ENCODE measurements around the gene SORCS1. TPM values are rescaled to one million over a fixed set of nuclear protein-coding genes. Genes with fewer than 3 reads are reported as not detected.

The SORCS1 gene
- total RNA-seq, 1 donor from 2014 or later = not detected

GRCh38 chr10:106903180-106903579 is 261.3 kb downstream of the SORCS1 start:
- intact Hi-C loops (cut with micrococcal nuclease) = no loop called here

DNA sequence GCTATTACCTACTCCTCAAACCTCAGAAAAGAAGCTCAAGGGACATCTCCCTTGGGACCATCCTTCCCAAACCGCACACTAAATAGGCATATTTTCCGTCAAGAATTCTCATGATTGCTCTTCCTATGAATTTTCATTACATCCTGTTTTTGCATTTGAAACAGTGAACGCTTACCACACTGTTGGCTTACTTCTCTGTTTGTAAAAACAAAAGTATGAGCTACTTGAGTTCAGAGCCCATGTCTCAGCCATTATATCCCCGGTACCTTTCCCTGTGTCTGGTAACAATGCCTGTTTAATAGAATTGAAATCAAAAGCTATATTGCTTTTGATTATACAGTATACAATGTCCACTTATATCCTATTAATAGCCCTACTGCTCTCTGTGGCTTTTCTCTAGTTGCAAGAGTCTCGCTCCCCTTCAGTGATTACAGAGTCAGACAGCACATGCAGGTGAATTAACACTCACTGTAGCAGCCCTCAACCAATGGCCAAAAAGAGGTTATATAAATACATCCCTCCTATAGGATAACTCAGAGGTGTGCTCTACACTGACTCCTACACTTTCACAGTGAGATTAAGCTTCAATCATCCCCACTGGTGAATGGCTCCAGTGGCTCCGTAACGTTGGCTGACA is 264.4 kb downstream of the SORCS1 start:
- intact Hi-C loops (cut with micrococcal nuclease) = no loop called here

DNA sequence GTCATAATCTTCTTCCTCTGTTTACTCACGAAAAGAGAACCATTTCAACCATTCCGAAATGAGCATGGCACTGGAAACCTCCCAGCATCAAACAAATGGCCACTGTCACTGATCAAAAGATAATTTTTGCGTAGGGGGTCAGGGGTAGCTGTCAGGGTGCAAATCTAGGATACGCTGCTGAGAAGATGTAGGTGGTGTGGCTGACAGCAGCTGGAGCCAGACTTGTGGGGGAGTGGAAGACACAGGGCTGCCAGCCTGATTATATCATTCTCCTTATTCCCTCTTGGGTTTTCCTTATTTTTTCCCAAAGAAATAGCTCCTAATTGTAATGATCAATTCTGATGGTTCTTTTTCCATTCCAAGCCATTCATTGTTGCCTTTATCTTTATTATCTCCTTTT is 266.1 kb downstream of the SORCS1 start:
- intact Hi-C loops (cut with micrococcal nuclease) = no loop called here

DNA sequence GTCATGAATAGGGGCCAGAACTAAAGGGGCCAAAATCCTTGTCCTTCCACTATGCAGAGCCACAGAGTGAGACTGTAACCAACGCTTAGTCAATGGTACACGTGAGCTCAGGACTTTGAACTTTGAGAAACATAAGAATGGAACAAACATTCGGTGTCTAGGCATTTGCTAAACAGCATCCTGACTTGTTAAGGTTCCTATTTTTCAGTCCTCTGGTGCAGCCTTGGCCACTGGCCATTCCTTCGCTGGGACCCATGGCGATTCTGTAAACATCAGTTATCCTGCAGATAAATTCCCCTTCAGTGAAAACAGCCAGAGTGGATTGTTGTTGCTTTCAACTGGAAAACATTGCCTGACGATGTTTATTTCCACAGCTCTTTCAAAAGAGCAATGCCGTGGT is 266.8 kb downstream of the SORCS1 start:
- intact Hi-C loops (cut with micrococcal nuclease) = no loop called here

GRCh38 chr10:106894692-106895091 is 269.8 kb downstream of the SORCS1 start:
- intact Hi-C loops (cut with micrococcal nuclease) = no loop called here

DNA sequence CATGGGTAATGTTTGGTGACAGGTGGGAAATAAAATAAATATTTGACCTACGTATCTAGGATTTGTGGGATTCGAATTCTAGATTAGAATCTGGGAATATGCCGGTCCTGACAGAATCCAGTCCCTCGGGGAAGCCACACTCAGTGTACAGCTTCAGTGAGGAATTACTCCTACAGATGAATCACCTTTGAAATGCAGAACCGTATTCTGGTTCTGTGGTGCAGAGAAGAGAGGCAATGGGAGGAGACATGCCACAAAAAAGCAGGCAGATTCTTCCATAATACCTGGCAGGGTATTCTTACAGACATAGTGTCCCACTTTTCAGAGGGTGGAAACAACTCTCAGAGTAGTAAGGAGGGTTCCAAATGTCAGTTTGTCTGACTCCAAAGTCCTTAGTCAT is 286.9 kb downstream of the SORCS1 start:
- intact Hi-C loops (cut with micrococcal nuclease) = no loop called here

- intact Hi-C loops (cut with micrococcal nuclease) = no loop called here
Observed at GRCh38 chr10:106874604-106874889, 290.0 kb downstream of the SORCS1 start.

DNA sequence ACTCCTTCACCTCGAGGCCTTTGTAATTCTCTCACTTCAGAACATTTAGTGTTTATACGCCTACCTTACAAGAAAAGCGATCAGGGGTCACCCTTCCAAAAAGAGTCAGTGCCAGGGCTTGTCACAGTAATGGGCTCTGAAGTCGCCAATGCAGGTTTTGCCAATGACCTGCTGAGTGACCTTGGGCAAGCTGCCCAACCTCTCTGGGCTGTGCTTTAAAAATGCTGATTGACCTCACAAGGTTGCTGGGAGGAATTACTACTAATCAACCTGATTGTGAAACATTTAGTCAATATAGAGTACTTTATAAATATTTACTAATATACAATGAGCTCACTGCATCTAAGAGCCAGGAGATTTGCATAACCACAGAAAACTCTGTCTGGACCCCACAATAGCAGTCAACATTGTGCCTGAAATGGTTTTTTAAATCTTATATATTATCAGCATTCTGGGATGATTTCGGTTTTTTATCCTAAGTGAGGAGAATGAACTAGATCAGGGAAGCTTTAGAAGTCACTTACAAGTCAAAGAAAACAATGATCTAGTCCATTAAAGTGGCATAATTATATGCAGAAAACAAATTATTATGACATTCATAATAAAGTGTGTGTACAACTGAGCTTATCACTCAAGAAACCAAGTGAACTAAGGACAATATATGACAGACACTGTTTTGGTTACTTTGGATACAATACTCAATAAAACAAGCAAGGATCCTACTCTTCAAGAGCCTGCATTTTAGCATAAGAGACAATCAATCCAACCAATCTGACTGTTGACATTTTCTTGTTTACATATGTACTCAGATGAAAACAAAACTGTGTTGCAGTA is 290.5 kb downstream of the SORCS1 start:
- intact Hi-C loops (cut with micrococcal nuclease) = no loop called here

DNA sequence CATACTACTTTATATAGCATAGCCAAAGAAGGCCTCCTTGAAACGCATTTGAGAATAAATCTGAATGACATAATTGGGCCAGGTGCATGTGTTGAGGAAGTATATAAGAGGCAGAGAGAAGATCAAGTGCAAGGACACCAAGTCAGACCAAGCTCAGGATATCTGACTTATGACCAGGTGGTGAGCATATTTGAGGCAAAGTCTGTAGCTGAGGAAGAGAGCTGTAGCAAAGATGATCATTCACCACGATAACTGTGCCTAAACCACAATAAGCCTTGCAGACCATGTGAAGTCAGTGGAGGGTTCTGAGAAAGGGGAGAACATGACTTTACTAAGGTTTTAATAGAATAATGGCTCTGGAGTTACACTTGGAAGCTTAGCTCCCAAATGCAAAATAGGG is 292.3 kb downstream of the SORCS1 start:
- intact Hi-C loops (cut with micrococcal nuclease) = no loop called here

DNA sequence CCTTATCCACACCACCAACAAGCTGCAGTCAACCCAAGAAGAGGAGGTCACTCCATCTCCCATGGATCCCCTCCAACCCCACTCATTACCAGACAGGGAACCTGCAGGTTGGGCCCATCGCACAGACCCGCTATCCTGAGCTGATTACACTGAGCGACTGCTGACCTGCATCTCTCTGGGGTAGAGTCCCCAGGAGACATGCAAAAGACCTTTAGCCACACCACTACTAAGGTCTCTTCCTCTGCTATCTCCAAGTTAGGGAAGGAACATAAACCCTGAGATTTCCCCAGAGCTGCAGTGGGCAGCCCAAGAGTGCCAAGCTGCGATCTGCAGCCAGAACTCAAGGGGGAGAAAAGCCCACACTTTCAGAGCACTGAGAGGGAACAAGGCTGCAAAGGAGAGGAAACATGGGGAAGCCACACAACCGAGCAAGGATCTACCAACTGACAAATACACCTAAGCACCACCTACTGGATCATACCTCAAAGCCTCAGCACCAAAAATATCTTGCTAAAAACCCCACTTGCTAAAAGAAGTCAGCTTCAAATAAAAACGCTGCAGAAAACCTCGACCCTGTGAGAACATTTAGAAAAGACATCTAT is 298.2 kb downstream of the SORCS1 start:
- intact Hi-C loops (cut with micrococcal nuclease) = no loop called here

GRCh38 chr10:106864031-106864430 is 300.5 kb downstream of the SORCS1 start:
- intact Hi-C loops (cut with micrococcal nuclease) = no loop called here

- intact Hi-C loops (cut with micrococcal nuclease) = no loop called here
Observed at GRCh38 chr10:106863549-106863948, 301.0 kb downstream of the SORCS1 start.

GRCh38 chr10:106859892-106860652 is 304.4 kb downstream of the SORCS1 start:
- intact Hi-C loops (cut with micrococcal nuclease) = no loop called here

- intact Hi-C loops (cut with micrococcal nuclease) = no loop called here
Observed at GRCh38 chr10:106857728-106858127, 306.8 kb downstream of the SORCS1 start.

- intact Hi-C loops (cut with micrococcal nuclease) = no loop called here
Observed at GRCh38 chr10:106857213-106857612, 307.3 kb downstream of the SORCS1 start.

DNA sequence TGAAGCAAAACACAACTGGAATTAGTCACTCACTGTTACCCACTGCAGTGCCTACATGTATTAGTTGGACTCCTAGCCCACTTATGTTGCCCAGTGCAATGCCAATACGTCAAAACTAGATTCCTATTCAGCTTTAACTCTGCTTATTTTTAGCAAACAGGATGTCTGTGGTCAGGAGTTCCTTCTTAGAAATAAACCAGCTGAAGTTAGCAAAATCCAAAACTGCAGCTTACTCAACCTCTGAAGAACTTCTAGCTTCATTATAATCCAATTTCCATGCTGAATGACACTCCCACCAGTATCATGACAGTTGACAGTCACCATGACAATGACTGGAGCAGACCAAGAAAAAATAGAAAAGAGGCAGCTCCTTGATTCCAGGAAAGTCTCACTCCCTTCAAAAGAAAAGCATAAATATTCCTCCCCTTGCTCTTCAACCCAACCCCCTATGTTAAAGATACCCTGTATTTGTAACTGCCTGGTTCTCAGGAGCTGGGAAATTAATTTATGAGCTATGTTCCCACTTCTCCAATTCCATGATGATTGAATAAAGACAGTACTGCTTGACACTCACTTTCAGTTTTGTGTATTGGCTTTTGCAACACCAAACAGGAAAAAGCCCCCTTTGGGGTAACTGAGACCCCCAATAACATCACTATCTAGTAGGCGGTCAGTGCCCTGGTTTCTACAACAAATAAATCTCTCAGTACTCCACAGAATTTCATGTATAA is 327.4 kb downstream of the SORCS1 start:
- intact Hi-C loops (cut with micrococcal nuclease) = no loop called here

DNA sequence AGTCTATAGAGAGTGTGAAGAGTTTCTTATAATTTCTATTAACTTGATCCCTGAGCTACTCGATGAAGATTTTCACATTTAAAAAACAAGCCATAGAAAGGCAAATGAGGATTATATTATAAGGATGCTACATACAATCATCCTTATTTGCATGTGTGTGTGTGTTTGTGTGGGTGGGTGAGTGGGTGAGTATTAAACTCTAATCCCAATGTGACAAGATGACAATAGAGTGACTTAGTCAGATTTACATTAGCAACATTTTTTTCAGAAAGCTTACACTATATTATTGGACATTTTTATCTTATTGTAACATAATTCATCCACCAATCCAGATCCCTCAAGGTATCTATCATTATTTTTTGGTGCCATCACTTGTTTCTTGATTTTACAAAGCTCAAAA is 331.7 kb downstream of the SORCS1 start:
- intact Hi-C loops (cut with micrococcal nuclease) = no loop called here

DNA sequence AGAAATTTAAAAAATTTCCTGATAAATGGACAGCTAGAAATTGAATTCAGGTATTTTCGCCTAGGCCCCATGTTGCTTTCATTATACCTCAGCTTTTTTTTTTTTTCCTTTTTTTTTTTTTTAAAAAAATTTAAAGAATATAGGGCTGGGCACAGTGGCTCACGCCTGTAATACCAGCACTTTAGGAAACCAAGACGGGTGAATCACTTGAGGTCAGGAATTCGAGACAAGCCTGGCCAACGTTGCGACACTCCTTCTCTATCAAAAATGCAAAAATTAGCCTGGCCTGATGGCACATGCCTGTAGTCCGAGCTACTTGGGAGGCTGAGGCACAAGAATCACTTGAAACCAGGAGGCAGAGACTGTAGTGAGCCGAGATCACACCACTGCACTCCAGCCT is 334.0 kb downstream of the SORCS1 start:
- intact Hi-C loops (cut with micrococcal nuclease) = no loop called here

DNA sequence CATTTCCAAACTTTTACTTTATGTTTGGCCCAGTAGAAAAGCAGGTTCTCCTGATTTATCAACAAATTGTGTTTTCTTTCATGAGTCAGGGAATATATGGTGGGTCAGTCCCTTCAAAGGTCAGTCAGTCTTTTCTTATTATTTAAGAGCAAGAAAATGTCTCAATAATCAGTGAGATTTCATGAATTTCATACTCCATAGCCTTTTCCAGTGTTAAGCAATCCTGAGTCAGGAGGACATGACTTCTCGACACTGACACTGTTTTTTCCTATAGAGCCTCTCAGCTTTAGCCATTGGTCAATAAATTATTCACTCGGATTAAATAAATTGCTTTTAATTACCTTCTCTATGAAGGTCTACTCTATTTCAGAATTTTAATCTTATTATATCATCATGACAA is 334.5 kb downstream of the SORCS1 start:
- intact Hi-C loops (cut with micrococcal nuclease) = no loop called here

GRCh38 chr10:106826716-106827115 is 337.8 kb downstream of the SORCS1 start:
- intact Hi-C loops (cut with micrococcal nuclease) = no loop called here

DNA sequence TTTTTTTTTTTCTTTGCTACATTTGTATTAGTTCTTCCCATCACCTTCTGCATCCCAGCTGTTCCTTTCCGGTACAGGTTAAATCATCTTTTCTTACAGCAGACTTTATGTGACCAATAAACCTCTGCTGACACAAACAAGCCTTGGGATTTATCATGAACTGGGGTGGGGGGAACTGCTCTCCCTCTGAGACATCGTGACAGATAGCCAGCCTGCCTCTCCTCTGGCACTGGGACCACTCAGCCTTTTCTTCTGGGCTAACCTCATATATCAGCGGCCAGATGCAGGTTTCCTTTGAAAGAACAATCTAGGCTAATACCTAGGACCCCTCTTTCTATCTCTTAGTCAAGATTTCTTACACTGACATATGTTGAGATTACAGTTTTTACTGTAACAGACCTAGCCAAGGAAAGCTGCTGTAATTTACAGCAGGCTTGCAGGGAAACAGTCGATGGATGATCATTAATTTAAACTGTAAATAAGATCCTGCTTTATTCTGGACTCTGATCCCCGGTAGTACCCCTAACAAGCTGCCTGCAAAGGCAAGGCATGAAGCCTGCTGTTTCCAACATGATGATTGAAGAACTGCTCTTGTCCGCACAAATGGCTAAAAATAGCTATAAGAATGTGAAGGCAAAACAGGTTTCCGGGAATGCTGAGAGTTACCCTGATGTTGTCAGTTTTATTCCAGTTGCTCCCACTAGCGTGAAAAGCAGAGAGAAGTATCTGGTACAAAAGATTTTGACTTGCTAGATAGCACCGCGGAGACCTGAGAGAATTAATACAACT is 338.7 kb downstream of the SORCS1 start:
- intact Hi-C loops (cut with micrococcal nuclease) = no loop called here
